Neural cell (in vitro differentiated cells): ENCODE measurements around the gene RFX4. TPM values are rescaled to one million over a fixed set of nuclear protein-coding genes. Genes with fewer than 3 reads are reported as not detected.
A peak's percentile ranks its signal among the peaks of the same experiment; 100 is the strongest.

ENCODE experiments used
- H2AFZ ChIP-seq: fragments of 200-600, 300-800 bp; sonication (generic), shearing (Covaris generic); 2 replicates; pipeline ENCODE4 v1.6.0; 2014; ENCODE audit warnings: low read depth, mild to moderate bottlenecking, antibody characterized with exemption, low read length, moderate library complexity
- H3F3A ChIP-seq: fragments of 200-600 bp; shearing (Covaris generic); 2 replicates; pipeline ENCODE4 v1.6.1; 2016; ENCODE audit warnings: mild to moderate bottlenecking, moderate library complexity, mixed read lengths, antibody characterized with exemption, low read length; ENCODE audit not compliant: insufficient read depth, poor library complexity, severe bottlenecking
- H3K27ac ChIP-seq: fragments of 200-600, 300-800 bp; sonication (generic), shearing (Covaris generic); 2 replicates; pipeline ENCODE4 v1.5.1; 2014; ENCODE audit warnings: mild to moderate bottlenecking, low read length, moderate library complexity
- H3K27me3 ChIP-seq: fragments of 300-800, 200-600 bp; sonication (generic), shearing (Covaris generic); 2 replicates; pipeline ENCODE4 v1.6.0; 2014; ENCODE audit warnings: mild to moderate bottlenecking, low read depth, low read length, moderate library complexity; ENCODE audit not compliant: insufficient read depth
- H3K36me3 ChIP-seq: fragments of 300-800, 200-600 bp; sonication (generic), shearing (Covaris generic); 2 replicates; pipeline ENCODE4 v1.5.1; 2014; ENCODE audit warnings: mild to moderate bottlenecking, antibody characterized with exemption, low read length, moderate library complexity; ENCODE audit not compliant: insufficient read depth
- H3K4me2 ChIP-seq: fragments of 300-800, 200-600 bp; sonication (generic), shearing (Covaris generic); 2 replicates; pipeline ENCODE4 v1.6.0; 2014; ENCODE audit warnings: mild to moderate bottlenecking, low read length
- H3K4me3 ChIP-seq: fragments of 300-800, 200-600 bp; sonication (generic), shearing (Covaris generic); 2 replicates; pipeline ENCODE4 v1.5.1; 2014; ENCODE audit warnings: mild to moderate bottlenecking, low read length, moderate library complexity
- H3K79me2 ChIP-seq: fragments of 200-600 bp; shearing (Covaris generic); replicated peaks from 2 replicates; pipeline ENCODE4 v1.6.0; 2014; ENCODE audit warnings: mild to moderate bottlenecking, low read length, moderate library complexity; ENCODE audit not compliant: insufficient read depth
- H3K9ac ChIP-seq: fragments of 300-800, 200-600 bp; sonication (generic), shearing (Covaris generic); 2 replicates; pipeline ENCODE4 v1.6.1; 2016; ENCODE audit warnings: mild to moderate bottlenecking, low read length, mixed read lengths
- H3K9me2 ChIP-seq: fragments of 200-600 bp; shearing (Covaris generic); 2 replicates; pipeline ENCODE4 v1.6.1; 2016; ENCODE audit warnings: mild to moderate bottlenecking, low read length, mixed read lengths; ENCODE audit not compliant: insufficient read depth
- H3K9me3 ChIP-seq: fragments of 200-600, 300-800 bp; sonication (generic), shearing (Covaris generic); 2 replicates; pipeline ENCODE4 v1.6.1; 2016; ENCODE audit warnings: mild to moderate bottlenecking, mixed run types, low read length, moderate library complexity, mixed read lengths
- H4K20me1 ChIP-seq: fragments of 200-600 bp; shearing (Covaris generic); 2 replicates; pipeline ENCODE4 v1.6.1; 2016; ENCODE audit warnings: mild to moderate bottlenecking, mixed run types; ENCODE audit not compliant: insufficient read depth
- EP300 ChIP-seq: fragments of 450-650 bp; conservative IDR thresholded peaks from 2 replicates; pipeline ENCODE4 v1.6.1; 2014; ENCODE audit warnings: antibody characterized with exemption, mild to moderate bottlenecking, moderate library complexity; ENCODE audit not compliant: poor library complexity, severe bottlenecking
- EZH2 ChIP-seq: fragments of 200-600, 300-800 bp; shearing (Covaris generic), sonication (generic); IDR thresholded peaks from 2 replicates; pipeline ENCODE4 v1.6.1; 2014; ENCODE audit warnings: antibody characterized with exemption, low read length, borderline replicate concordance, mild to moderate bottlenecking; ENCODE audit not compliant: insufficient read depth, poor library complexity, severe bottlenecking
- MXI1 ChIP-seq: fragments of 450-650 bp; conservative IDR thresholded peaks from 2 replicates; pipeline ENCODE4 v1.6.1; 2014; ENCODE audit warnings: antibody characterized with exemption, mild to moderate bottlenecking; ENCODE audit not compliant: poor library complexity, severe bottlenecking
- POLR2AphosphoS5 ChIP-seq: IDR thresholded peaks from 2 replicates; pipeline ENCODE4 v1.6.1; 2012
- RAD21 ChIP-seq: fragments of 450-650 bp; conservative IDR thresholded peaks from 2 replicates; pipeline ENCODE4 v1.6.1; 2014; ENCODE audit warnings: antibody characterized with exemption, mild to moderate bottlenecking, moderate library complexity
- SMC3 ChIP-seq: fragments of 450-650 bp; conservative IDR thresholded peaks from 2 replicates; pipeline ENCODE4 v1.6.1; 2014; ENCODE audit warnings: antibody characterized with exemption, mild to moderate bottlenecking, moderate library complexity; ENCODE audit not compliant: poor library complexity
- TAF1 ChIP-seq: IDR thresholded peaks from 2 replicates; pipeline ENCODE4 v1.6.1; 2012; ENCODE audit warnings: low read depth
- polyA plus RNA-seq: library from polyadenylated mRNA; depleted of rRNA; stranded (reverse); fragments of >200 nt; gene quantifications from 2 replicates; pipeline ENCODE4 v1.2.3, GENCODE V29; 2014
- TF ChIP-seq, protein P1 (sequence below): fragments of 450-650 bp; IDR thresholded peaks from 2 replicates; pipeline ENCODE4 v1.5.1; 2014; ENCODE audit warnings: antibody characterized with exemption, mild to moderate bottlenecking, moderate library complexity; ENCODE audit not compliant: poor library complexity, severe bottlenecking
- TF ChIP-seq, protein P2 (sequence below): IDR thresholded peaks from 2 replicates; pipeline ENCODE4 v1.6.1; 2012; ENCODE audit warnings: borderline replicate concordance

The RFX4 gene
- polyA plus RNA-seq, 1 donor from 2014 or later, result 0.22 TPM

DNA sequence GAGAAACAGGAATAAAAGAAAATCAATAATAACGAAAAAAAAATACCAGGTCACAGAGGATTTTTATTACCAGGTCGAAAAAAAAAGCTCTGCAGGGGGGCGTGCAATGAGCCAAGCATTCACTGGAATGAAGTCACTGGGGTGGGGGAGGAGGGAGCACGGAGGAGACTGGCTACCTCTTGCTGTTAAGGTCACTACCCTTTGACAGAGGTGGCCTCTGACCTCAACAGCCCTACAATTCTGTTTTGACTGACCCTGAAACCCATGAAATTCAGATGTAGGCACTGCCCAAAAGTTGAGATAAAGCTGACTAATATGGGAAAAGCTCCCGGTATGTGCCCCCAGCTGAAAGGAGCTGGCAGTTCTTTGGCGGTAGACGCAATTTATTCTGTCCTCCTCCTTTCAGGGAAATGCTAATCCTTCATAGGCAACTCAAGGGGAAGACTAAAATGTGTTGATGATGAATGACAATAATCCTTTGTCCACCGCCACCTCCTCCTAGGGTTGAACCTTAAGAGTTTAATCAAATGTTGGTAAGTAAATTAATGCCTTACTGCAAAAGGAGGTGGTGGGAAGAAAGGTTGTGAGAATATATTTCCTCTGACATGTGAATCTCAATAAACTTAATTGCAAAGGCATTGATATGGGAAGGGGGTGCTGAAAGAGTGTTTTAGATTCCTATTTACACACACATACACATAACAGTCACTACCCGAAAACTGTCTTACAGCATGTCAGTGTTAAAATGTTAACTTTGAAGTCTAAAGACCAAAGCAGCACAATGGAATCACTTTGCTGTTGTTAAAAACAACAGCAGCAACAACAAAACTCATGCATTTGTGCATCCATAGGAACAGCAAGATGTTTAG lies 185.4 kb downstream of the RFX4 start:
- H3K9me2 ChIP-seq, result no peaks in the 10 kb centered on the region
- no peaks in the 10 kb centered on the region for H3F3A ChIP-seq
- H3K36me3 ChIP-seq, result no peaks in the 10 kb centered on the region
- H3K27me3 ChIP-seq, result no peaks in the 10 kb centered on the region
- no peak overlapping the region for H2AFZ ChIP-seq
- no peaks in the 10 kb centered on the region for H3K79me2 ChIP-seq
- TF ChIP-seq SMC3 (no peak), MXI1 (no peak), TAF1 (no peak), RAD21 (no peak), EZH2 (no peak), EP300 (no peak), POLR2AphosphoS5 (no peak)
- TF ChIP-seq, protein P1, sequence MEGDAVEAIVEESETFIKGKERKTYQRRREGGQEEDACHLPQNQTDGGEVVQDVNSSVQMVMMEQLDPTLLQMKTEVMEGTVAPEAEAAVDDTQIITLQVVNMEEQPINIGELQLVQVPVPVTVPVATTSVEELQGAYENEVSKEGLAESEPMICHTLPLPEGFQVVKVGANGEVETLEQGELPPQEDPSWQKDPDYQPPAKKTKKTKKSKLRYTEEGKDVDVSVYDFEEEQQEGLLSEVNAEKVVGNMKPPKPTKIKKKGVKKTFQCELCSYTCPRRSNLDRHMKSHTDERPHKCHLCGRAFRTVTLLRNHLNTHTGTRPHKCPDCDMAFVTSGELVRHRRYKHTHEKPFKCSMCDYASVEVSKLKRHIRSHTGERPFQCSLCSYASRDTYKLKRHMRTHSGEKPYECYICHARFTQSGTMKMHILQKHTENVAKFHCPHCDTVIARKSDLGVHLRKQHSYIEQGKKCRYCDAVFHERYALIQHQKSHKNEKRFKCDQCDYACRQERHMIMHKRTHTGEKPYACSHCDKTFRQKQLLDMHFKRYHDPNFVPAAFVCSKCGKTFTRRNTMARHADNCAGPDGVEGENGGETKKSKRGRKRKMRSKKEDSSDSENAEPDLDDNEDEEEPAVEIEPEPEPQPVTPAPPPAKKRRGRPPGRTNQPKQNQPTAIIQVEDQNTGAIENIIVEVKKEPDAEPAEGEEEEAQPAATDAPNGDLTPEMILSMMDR, result no peak
- TF ChIP-seq, protein P2, sequence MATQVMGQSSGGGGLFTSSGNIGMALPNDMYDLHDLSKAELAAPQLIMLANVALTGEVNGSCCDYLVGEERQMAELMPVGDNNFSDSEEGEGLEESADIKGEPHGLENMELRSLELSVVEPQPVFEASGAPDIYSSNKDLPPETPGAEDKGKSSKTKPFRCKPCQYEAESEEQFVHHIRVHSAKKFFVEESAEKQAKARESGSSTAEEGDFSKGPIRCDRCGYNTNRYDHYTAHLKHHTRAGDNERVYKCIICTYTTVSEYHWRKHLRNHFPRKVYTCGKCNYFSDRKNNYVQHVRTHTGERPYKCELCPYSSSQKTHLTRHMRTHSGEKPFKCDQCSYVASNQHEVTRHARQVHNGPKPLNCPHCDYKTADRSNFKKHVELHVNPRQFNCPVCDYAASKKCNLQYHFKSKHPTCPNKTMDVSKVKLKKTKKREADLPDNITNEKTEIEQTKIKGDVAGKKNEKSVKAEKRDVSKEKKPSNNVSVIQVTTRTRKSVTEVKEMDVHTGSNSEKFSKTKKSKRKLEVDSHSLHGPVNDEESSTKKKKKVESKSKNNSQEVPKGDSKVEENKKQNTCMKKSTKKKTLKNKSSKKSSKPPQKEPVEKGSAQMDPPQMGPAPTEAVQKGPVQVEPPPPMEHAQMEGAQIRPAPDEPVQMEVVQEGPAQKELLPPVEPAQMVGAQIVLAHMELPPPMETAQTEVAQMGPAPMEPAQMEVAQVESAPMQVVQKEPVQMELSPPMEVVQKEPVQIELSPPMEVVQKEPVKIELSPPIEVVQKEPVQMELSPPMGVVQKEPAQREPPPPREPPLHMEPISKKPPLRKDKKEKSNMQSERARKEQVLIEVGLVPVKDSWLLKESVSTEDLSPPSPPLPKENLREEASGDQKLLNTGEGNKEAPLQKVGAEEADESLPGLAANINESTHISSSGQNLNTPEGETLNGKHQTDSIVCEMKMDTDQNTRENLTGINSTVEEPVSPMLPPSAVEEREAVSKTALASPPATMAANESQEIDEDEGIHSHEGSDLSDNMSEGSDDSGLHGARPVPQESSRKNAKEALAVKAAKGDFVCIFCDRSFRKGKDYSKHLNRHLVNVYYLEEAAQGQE, result no peak
- peak overlapping the region; percentile 27 for H3K4me3 ChIP-seq
- H3K4me2 ChIP-seq, result no peak overlapping the region
- H3K9ac ChIP-seq, result no peak overlapping the region
- no peaks in the 10 kb centered on the region for H4K20me1 ChIP-seq
- no peak overlapping the region for H3K27ac ChIP-seq
- H3K9me3 ChIP-seq, result no peaks in the 10 kb centered on the region

DNA sequence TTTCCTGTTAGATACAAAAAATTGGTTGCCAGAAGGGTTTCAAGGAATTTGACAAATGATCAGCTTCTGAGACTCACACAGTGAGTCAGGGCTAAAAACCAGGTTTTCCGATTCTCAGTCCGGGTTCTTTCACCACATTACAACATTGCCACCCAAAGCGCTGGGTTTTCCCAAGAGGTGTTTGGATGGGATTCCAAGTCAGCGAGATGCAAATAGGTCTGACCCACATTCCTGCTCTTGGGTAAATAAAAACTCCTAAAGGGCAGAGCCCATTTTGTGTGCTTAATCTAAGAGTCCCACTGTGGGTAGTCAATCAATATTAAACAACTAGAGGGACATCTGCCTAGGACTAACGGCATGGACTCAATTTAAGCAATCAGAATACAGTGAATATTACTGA lies 186.3 kb downstream of the RFX4 start:
- Histone ChIP-seq H4K20me1 (no peaks in the 10 kb centered on the region), H3K36me3 (no peaks in the 10 kb centered on the region), H3K9me3 (no peaks in the 10 kb centered on the region), H3F3A (no peaks in the 10 kb centered on the region), H3K4me2 (no peak overlapping the region), H3K79me2 (no peaks in the 10 kb centered on the region), H3K4me3 (no peak overlapping the region), H3K27me3 (no peaks in the 10 kb centered on the region), H3K27ac (no peak overlapping the region), H2AFZ (no peak overlapping the region), H3K9ac (no peak overlapping the region), H3K9me2 (no peaks in the 10 kb centered on the region)
- TF ChIP-seq RAD21, result no peak
